ENCODE data around the gene GFRA1. TPM values are rescaled to one million over a fixed set of nuclear protein-coding genes. Genes with fewer than 3 reads are reported as not detected.

Gene GFRA1
- total RNA-seq, 1 donor from 2014 or later, result 75.2 TPM

DNA sequence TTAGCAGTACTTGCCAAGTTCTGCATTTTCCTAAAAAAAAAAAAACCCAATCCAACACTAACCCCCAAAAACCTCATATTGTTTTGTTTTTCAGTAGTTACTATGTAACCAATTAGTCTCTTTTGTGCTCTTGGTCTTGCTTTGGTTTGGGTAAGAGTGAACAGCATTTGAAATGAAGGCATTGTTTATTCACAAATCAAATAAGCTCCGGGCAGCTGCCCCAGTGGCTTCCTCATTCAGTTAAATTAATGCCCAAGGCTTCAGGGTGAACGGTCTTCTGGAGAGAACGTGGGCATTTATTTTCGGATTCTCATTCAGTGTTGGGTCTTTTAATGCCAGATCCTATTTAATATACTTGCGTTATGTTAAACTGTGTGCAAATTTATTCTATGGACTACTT, 108.7 kb downstream of the GFRA1 start:
- DNase-seq (ENCODE audit: low spot score) (no peak), ATAC-seq (no peak)

DNA sequence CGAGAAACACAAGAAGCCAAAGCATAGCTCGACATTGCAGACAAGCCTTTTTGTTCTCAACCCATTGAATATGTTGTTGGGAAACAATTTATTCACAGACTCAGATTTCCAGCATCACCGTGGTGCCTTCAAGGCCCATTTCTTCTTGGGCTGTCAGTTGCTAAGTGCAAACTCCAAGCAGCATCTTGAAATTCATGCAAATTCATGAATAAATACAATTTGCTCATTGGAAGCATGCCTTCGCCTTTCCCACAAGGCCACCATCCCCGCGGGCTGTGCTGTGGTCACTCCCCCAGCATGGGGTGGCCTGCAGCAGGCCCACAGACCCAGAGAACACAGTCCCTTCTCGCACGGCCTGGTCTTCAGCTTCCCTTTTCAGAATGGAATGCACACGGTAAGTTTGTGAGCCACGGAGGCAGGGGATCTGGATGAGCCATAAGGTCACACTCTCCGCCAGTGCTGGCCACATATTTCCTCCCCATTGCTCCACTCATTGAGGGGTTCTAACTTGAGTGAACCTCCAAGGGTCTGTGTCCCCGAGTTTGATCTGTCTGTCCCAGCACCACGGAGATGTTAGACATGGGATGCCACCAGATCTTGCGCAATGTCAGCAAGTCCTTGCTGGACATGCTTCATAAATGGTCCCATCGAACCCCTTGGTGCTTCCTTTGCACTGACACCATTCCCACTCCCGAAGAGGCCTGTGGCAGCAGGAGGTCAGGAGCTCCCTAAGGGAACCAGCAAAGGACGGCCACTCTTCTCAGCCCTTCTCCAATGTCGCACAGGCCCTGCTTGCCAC, 109.5 kb downstream of the GFRA1 start:
- ATAC-seq, result no peak

DNA sequence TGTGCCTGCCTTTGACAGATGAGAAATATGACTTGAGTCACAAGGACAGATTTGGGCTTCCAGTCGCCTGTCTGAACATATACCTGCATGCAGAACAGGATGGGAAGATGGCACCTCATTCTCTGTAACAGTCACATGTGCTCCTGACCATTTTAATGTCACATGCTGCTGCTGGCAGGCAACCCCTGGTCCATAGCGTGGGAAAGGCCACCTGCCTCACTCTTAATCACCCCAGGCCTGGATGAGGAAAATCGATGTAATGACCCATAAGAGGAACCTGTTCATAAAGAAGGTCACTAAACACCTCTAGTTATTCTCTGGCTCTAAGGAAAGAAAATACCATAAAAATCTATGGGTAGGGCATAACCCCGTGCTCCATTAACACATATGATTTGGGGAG, 110.2 kb downstream of the GFRA1 start:
- ATAC-seq (no peak), DNase-seq (ENCODE audit: low spot score) (no peak)

More for the DNA sequence above, 109.5 kb downstream of the GFRA1 start:
- DNase-seq (ENCODE audit: low spot score), result no peak

DNA sequence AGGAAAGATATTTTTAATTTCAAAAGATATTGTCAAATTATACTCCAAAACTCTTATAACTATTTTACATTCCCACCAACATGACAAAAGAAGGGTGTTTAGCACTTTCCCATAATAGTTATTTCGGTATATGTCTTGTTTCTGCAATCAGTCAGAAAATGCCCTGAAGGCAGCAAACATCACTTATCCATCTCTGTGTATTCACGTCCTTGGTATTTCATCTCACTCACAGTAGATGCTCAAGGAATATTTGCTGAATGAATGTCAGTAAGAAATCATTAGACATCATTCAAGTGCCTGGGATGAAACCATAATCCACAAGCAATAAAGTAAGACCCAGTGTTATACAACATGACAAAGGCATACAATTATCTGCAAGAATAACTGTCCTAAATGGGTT, 112.7 kb downstream of the GFRA1 start:
- ATAC-seq (no peak), DNase-seq (ENCODE audit: low spot score) (no peak)

DNA sequence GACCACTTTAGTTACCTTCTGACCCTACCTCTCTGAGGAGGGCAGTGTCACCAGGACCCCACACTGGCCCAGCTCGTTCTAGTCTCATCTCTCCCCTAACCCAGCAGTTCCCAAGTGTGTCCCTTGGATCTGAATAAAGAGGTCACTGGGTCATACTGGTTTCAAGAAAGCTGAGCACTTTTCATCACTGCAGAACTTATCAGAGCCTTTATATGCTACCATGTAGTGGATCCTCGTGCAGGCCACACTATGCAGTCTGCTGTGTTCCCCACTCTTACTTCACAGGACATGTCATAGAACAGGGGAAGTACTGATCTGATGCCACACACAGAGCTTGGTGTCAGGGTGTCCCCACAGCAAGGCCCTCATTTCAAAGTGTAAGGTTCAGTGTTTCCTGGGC, 113.8 kb downstream of the GFRA1 start:
- DNase-seq (ENCODE audit: low spot score) (no peak), ATAC-seq (no peak)

DNA sequence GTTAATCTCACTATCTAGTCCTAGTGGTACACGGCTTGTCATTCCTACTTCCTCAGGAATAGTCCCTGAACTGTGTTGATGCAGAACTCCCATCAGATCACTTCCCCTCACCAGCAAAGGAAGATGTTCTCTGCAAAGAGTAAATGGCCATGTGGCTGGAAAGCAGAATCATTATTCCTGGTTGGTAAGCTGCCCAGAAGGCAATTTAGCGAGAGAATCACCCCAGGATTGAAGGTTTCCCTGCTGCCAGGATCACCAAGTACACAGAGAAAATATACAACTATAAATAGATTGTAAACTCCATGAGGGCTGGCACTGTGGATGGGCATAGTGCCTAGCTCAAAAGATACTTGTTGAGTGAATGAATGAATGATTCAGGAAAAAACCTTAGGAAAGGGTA, 115.0 kb downstream of the GFRA1 start:
- ATAC-seq (no peak), DNase-seq (ENCODE audit: low spot score) (no peak)

DNA sequence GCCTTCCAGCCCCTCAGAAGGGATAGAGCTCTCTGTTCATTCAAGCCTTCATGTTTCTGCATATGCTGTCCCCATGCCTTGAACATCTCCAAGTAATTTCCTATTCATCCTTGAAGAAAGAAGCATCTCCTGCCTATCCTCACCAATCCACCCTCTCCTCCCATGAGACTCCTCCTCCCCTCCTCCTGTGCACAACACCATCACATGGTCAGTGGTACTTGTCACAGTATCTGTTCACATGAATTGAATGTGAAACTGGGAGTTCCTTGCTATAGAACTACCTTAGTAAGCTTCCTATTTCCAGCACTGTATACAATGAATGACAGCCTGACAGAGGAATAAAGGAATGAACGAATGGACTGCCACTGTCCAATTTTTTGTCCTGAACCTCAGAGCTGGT, 115.5 kb downstream of the GFRA1 start:
- DNase-seq (ENCODE audit: low spot score) (no peak), ATAC-seq (no peak)

DNA sequence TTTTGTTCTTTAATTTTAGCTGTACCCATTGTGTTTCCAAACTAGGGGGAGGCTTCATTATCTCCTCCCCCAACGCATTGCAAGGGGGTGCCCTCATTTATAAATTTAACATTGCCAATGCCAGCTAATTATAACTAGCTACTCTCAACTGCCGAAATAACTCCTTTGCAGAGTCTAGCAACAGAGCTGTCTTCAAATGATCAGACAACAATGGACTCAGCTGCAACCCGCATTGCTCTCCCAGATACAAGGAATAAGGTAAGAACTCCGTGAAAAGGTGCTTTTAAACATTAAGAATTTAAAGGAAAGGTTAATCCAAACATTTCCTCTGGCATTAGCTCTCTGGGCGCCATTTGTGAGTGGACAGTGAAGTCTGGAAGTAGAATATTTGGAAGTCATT, 116.2 kb downstream of the GFRA1 start:
- DNase-seq (ENCODE audit: low spot score) (no peak), ATAC-seq (no peak)

DNA sequence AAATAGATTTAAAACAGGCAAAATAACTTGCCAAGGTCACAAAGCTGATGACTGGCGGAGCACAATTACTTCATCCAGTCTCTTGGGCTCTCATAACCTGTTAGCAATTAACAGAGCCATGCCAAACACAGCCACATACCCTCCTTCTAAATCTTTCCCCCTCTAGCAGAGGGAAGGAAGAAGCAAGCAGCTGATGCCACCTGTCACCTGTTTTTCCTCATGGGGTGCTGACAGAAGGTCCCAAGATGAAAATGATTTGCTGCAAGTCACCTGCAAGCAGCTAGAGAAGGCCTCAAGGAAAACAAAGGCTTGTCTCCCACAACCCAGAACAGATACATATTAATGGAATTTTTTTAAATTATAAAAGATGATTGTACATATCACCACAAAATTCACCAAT, 117.8 kb downstream of the GFRA1 start:
- DNase-seq (ENCODE audit: low spot score) (no peak), ATAC-seq (peak; percentile 41)

DNA sequence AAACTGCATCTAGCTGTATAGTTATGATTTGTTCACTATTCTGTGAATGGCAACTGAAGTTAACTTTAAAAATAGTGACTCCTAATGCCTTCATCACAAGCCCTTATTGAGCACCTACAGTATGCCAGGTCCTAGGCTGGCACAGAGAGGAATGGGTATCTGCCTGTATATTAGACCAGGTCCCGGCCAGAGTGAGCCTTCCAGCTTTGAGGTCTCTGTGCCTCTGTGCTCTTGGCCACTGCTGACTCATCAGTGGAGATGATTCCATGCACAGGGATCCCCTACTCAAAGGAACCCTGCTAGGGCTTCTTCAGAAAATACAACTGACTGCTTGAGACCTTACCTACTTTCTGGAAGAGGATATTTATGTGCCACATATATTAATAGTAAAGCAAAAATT, 118.4 kb downstream of the GFRA1 start:
- ATAC-seq, result no peak
- DNase-seq (ENCODE audit: low spot score), result no peak

DNA sequence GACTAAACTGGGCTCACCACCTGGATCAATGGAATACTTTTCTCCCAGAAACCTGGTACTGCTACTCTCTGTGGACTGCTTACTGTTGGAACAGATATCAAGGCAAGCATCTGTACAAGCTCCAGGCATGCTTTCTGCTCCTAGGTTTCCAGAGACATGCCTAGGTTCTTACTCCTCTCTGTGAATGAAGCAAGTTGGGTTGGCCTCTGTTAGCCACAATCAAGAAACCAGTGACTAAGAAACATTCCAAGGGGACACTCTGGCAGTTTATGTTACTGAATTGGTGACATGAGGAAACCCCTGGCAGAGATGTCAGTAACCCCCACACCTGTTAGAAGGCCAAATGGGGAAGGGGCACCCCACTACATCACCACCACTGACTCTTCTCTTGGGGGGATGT, 121.9 kb downstream of the GFRA1 start:
- DNase-seq (ENCODE audit: low spot score), result no peak
- no peak for ATAC-seq

DNA sequence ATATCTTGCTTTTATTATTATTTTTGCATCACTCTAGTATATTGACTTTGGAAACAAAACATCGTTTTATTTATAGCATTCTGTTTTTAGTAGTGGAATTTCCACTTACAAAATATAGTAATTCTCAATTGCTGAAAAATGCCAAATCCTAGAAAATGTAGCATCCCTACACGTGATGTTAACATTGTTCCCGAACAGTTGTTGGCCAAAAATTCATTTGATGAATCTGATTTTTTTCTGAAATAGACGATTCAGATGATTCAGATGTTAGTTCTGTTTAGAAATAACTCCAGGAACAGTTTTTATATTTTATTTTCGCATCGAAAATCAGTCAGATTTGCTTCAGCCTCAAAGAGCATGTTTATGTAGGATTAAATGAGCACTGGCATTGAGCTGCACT, 122.4 kb downstream of the GFRA1 start:
- ATAC-seq (no peak), DNase-seq (ENCODE audit: low spot score) (no peak)

DNA sequence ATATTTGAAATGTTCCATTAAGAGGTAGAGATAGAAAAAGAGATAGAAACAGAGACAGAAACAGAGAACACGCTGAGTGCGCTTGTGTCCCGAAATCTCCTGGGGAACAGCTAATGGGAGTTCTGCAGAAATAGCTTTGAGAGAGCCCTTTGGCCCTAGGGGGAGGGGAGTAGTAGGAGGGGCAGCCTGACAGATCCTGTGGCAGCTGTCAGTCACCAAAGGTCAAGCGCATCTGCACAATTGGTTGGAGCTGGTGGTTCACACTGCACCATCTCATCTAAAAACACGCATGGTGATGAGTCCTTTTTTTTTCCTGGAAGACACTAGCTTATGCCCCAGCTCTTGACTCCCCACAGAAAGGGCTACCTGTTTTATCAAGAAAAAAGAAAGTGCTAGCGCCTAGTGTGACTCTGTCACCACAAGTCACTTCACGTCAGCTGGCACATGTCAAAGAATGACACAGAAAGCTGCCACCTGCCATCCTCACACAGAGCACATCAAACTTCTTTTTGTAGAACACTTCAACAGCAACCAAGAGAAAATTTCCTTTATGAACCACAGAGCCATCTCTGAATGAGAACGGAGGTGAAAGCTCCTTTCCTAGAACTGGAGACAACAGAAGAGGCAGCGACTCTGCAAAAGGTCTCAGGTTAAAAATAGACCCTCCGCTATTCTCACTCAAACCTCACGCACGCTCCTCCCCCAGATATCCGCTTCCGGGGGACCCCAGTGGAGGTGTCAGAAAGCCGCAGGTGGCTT, 125.7 kb downstream of the GFRA1 start:
- DNase-seq (ENCODE audit: low spot score) (no peak), ATAC-seq (no peak)

DNA sequence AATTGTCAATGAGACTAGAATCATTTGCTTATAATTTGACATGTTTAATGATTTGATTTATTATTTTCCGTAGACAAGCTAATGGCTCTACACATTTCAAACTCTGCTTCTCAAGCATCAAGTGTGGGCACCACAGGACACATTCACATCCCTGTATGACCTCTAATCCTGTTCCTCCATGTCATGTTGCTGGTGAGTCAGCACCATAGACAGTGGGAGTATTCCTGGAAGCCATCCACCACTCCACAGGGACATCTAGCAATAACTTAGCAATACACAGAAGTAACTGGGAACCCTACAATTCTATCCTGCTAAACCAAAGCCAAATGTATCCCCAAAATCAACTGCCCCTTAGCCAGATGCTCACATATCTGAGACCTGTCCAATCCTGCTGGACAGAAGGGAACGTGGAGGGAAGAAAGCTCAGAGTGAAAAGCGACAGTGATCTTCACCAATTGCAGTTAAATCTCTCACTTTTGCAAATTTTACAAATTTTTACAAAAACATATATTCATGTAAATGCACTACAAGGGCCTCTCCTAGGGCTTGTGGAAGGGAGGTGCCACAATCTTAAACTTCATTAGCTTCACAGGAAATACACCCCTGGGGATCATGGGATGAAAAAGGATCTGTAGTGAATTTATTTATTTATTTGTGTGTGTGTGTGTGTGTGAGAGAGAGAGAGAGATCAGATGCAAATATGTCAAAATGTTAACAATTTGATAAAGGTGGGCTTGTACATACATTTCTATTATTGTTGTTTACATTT, 126.5 kb downstream of the GFRA1 start:
- DNase-seq (ENCODE audit: low spot score), result no peak
- peak; percentile 42 for ATAC-seq

DNA sequence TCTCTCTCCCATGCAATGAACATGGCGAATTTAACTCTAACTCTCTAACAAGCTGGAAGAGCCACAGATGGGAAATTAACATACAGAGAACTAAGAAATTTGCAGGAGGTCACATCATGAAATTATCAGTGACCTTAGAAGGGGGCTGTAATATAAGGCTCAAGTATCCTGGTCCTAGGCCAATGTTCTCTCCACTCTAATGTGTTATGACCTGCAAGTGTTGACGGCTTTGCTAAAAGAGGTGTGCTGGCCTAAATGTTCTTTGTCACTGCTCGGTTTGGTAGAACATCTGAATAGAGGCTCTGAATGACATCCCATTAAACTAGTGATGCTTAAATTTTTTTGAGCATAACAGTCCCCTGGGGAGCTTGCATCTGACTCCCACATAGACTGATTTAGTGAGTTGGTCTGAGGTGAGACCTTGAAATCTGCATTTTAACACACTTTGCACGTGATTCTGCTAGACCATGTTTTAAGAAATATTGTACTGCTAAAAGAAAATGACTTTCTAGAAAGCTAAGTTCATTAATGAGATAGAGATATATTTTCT, 129.3 kb downstream of the GFRA1 start:
- ATAC-seq (no peak), DNase-seq (ENCODE audit: low spot score) (no peak)

DNA sequence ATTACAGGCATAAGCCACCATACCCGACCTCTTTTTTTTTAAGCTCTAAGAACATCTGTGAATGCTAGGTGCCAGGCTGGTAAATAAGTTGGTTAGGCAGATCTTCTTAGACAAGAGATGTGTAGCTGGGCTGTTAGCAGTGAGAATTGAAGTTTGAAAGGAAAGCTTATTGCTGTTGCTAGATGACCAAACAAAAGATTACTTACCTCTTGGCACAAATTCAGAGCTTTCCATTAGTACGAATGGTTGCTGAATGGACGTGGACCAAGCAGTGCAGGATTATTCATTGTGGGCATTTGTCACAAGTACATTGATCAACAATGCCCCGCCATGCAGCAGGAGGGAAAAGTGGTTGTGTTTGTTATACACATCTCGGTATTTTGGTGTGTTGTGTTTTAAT, 131.2 kb downstream of the GFRA1 start:
- ATAC-seq, result no peak
- no peak for DNase-seq (ENCODE audit: low spot score)

DNA sequence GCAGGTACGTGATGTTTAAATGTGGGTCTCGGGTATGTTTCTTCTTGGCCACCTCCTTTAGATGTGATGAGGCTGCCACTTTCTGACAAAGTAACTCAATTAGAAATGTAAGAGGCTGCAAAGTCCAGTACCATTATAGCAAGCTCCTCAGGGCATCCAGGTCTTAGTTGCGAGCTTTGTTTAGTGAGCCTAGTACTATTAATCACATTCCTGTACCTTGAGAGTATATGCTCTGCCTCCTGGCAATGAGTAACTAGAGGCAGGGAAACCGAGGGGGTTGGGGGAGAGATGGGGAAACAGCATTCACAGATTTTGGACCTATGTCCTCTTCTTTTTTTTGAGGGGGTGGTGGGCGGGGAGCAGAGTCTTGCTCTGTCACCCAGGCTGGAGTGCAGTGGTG, 131.8 kb downstream of the GFRA1 start:
- no peak for DNase-seq (ENCODE audit: low spot score)
- no peak for ATAC-seq

DNA sequence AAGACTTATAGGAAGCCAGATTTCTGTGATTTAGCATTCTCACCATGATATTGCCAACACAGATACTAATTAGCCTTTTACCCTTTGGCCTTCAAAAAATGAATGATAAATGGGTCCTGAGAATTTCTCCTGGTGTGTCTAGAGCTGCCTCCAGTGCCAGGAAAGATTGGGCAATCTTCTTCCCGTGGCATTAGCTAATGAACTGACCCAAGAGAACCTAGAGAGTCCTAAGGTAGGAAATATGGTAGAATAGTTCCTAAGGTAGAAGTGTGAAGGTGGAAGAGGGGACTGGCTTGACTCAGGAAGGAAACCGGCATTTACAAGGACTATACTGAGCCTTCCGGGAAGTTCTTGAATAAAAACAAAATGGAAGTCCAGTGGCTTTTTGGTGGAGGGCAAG, 133.1 kb downstream of the GFRA1 start:
- DNase-seq (ENCODE audit: low spot score) (no peak), ATAC-seq (peak; percentile 39)

DNA sequence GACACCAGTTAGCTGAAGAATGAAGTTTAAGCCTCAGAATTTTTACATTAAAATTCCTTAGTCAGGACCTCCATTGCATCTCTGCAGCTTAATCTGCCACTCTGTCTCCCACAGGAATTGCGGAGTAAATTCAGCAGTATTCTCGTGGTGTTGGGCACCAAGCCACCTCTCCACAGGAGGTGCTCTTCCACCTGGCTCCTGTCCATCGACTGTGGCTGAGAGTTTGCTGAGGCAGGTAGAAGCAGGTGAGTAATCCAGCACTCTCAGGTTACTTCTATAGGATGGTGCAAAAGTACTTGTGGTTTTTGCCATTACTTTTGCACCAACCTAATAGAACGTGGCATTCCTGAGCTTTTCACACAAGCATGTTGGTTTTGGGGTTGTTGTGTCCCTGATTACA, 134.1 kb downstream of the GFRA1 start:
- DNase-seq (ENCODE audit: low spot score) (no peak), ATAC-seq (no peak)

DNA sequence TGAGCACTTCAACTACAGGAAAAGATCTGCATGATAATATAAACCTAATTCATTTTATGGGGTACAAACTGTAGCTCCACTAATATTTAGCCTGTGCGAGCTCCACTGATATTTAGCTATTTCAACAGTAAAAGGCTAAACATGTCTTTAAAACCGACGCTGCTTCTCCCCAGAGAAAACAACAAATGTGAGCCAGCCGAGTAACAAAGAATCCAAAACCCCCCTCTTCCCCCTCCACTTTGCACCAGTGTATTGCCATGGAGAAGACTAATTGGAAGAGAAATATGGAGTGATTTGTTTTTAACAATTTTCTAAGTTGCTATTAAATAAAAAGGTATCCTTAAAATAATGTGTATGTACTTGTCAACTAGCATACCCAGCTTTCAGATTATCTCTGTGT, 136.7 kb downstream of the GFRA1 start:
- ATAC-seq, result no peak

DNA sequence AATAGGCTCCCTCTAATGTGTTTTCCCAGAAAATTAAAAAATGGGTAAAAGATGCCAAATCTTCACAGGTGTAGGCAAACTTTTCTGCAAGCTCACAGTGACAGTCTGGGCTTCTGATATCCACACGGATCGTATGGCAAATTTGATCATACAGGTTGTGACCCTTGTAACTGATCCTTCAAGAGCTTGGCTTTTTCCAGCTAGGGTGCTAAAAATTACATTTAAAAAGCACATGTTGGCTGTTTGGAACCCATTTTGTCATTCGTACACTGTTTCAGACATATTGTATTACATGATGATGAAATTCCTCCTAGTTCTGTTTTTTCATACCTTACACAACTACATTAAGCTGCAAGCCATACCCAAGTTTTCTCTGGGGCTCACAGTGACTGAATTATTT, 138.7 kb downstream of the GFRA1 start:
- no peak for ATAC-seq
- no peak for DNase-seq (ENCODE audit: low spot score)

More for the DNA sequence above, 136.7 kb downstream of the GFRA1 start:
- DNase-seq (ENCODE audit: low spot score), result no peak
